ENCODE measurements around the gene TEC.
"Not testable (repeated sequence)": the region's sequence is repeated elsewhere in the genome, so short reads cannot be mapped to it uniquely, and the experiment has no call there.

The TEC gene

GRCh38 chr4:48226199-48226598 lies 43.4 kb downstream of the TEC start:
- H3K27me3 ChIP-seq (ENCODE audit: control insufficient read depth, insufficient read depth, low read length): no peaks in the 10 kb centered on the region
- H3K36me3 ChIP-seq (ENCODE audit: control insufficient read depth, insufficient read depth, low read length): no peaks in the 10 kb centered on the region
- H3K27ac ChIP-seq (ENCODE audit: low read depth, low read length): no peak overlapping the region
- no peaks in the 10 kb centered on the region for H3K4me1 ChIP-seq (ENCODE audit: control insufficient read depth, insufficient read depth, low read length)
- no peak overlapping the region for H3K4me3 ChIP-seq (ENCODE audit: low read length)
- H3K9ac ChIP-seq (ENCODE audit: low read length): no peak overlapping the region

- no peak overlapping the region for H3K4me3 ChIP-seq (ENCODE audit: low read length)
- H3K36me3 ChIP-seq (ENCODE audit: control insufficient read depth, insufficient read depth, low read length): no peaks in the 10 kb centered on the region
- H3K27ac ChIP-seq (ENCODE audit: low read depth, low read length): no peak overlapping the region
Observed at GRCh38 chr4:48225368-48226141, 44.1 kb downstream of the TEC start.

GRCh38 chr4:48224606-48225005 lies 45.0 kb downstream of the TEC start:
- H3K36me3 ChIP-seq (ENCODE audit: control insufficient read depth, insufficient read depth, low read length): no peaks in the 10 kb centered on the region
- H3K9ac ChIP-seq (ENCODE audit: low read length): no peak overlapping the region
- H3K4me1 ChIP-seq (ENCODE audit: control insufficient read depth, insufficient read depth, low read length): no peaks in the 10 kb centered on the region
- H3K4me3 ChIP-seq (ENCODE audit: low read length): no peak overlapping the region
- H3K27me3 ChIP-seq (ENCODE audit: control insufficient read depth, insufficient read depth, low read length): no peaks in the 10 kb centered on the region
- no peak overlapping the region for H3K27ac ChIP-seq (ENCODE audit: low read depth, low read length)

More at GRCh38 chr4:48225368-48226141, 44.1 kb downstream of the TEC start:
- Histone ChIP-seq H3K4me1 (ENCODE audit: control insufficient read depth, insufficient read depth, low read length) (no peaks in the 10 kb centered on the region), H3K9ac (ENCODE audit: low read length) (no peak overlapping the region), H3K27me3 (ENCODE audit: control insufficient read depth, insufficient read depth, low read length) (no peaks in the 10 kb centered on the region)

- H3K36me3 ChIP-seq (ENCODE audit: control insufficient read depth, insufficient read depth, low read length): no peaks in the 10 kb centered on the region
Observed at GRCh38 chr4:48223633-48224295, 45.9 kb downstream of the TEC start.

GRCh38 chr4:48222491-48222890 lies 47.1 kb downstream of the TEC start:
- Histone ChIP-seq H3K27me3 (ENCODE audit: control insufficient read depth, insufficient read depth, low read length) (no peaks in the 10 kb centered on the region), H3K27ac (ENCODE audit: low read depth, low read length) (no peak overlapping the region), H3K36me3 (ENCODE audit: control insufficient read depth, insufficient read depth, low read length) (no peaks in the 10 kb centered on the region), H3K4me3 (ENCODE audit: low read length) (no peak overlapping the region), H3K4me1 (ENCODE audit: control insufficient read depth, insufficient read depth, low read length) (no peaks in the 10 kb centered on the region), H3K9ac (ENCODE audit: low read length) (no peak overlapping the region)

More at GRCh38 chr4:48223633-48224295, 45.9 kb downstream of the TEC start:
- Histone ChIP-seq H3K27me3 (ENCODE audit: control insufficient read depth, insufficient read depth, low read length) (no peaks in the 10 kb centered on the region), H3K4me3 (ENCODE audit: low read length) (no peak overlapping the region), H3K4me1 (ENCODE audit: control insufficient read depth, insufficient read depth, low read length) (no peaks in the 10 kb centered on the region), H3K9ac (ENCODE audit: low read length) (no peak overlapping the region), H3K27ac (ENCODE audit: low read depth, low read length) (no peak overlapping the region)

- not testable (repeated sequence) for H3K27ac ChIP-seq (ENCODE audit: low read depth, low read length); H3K4me3 ChIP-seq (ENCODE audit: low read length); H3K36me3 ChIP-seq (ENCODE audit: control insufficient read depth, insufficient read depth, low read length); H3K9ac ChIP-seq (ENCODE audit: low read length); H3K4me1 ChIP-seq (ENCODE audit: control insufficient read depth, insufficient read depth, low read length); H3K27me3 ChIP-seq (ENCODE audit: control insufficient read depth, insufficient read depth, low read length)
Observed at GRCh38 chr4:48219430-48219829, 50.2 kb downstream of the TEC start.

GRCh38 chr4:48216563-48216962 lies 53.1 kb downstream of the TEC start:
- no peaks in the 10 kb centered on the region for H3K27me3 ChIP-seq (ENCODE audit: control insufficient read depth, insufficient read depth, low read length)
- H3K4me1 ChIP-seq (ENCODE audit: control insufficient read depth, insufficient read depth, low read length): no peaks in the 10 kb centered on the region
- H3K27ac ChIP-seq (ENCODE audit: low read depth, low read length): no peak overlapping the region
- no peaks in the 10 kb centered on the region for H3K36me3 ChIP-seq (ENCODE audit: control insufficient read depth, insufficient read depth, low read length)
- H3K9ac ChIP-seq (ENCODE audit: low read length): no peak overlapping the region
- H3K4me3 ChIP-seq (ENCODE audit: low read length): no peak overlapping the region

- H3K27ac ChIP-seq (ENCODE audit: low read depth, low read length): no peak overlapping the region
- H3K36me3 ChIP-seq (ENCODE audit: control insufficient read depth, insufficient read depth, low read length): no peaks in the 10 kb centered on the region
- no peak overlapping the region for H3K9ac ChIP-seq (ENCODE audit: low read length)
- H3K4me3 ChIP-seq (ENCODE audit: low read length): no peak overlapping the region
- H3K27me3 ChIP-seq (ENCODE audit: control insufficient read depth, insufficient read depth, low read length): no peaks in the 10 kb centered on the region
- H3K4me1 ChIP-seq (ENCODE audit: control insufficient read depth, insufficient read depth, low read length): no peaks in the 10 kb centered on the region
Observed at GRCh38 chr4:48215977-48216376, 53.7 kb downstream of the TEC start.

- H3K27ac ChIP-seq (ENCODE audit: low read depth, low read length): no peak overlapping the region
- H3K27me3 ChIP-seq (ENCODE audit: control insufficient read depth, insufficient read depth, low read length): no peaks in the 10 kb centered on the region
- H3K36me3 ChIP-seq (ENCODE audit: control insufficient read depth, insufficient read depth, low read length): no peaks in the 10 kb centered on the region
- H3K4me1 ChIP-seq (ENCODE audit: control insufficient read depth, insufficient read depth, low read length): no peaks in the 10 kb centered on the region
- H3K9ac ChIP-seq (ENCODE audit: low read length): no peak overlapping the region
- H3K4me3 ChIP-seq (ENCODE audit: low read length): no peak overlapping the region
Observed at GRCh38 chr4:48212165-48212564, 57.5 kb downstream of the TEC start.

GRCh38 chr4:48210966-48211328 lies 58.7 kb downstream of the TEC start:
- Histone ChIP-seq H3K36me3 (ENCODE audit: control insufficient read depth, insufficient read depth, low read length) (no peaks in the 10 kb centered on the region), H3K9ac (ENCODE audit: low read length) (no peak overlapping the region), H3K27me3 (ENCODE audit: control insufficient read depth, insufficient read depth, low read length) (no peaks in the 10 kb centered on the region), H3K27ac (ENCODE audit: low read depth, low read length) (no peak overlapping the region), H3K4me3 (ENCODE audit: low read length) (no peak overlapping the region), H3K4me1 (ENCODE audit: control insufficient read depth, insufficient read depth, low read length) (no peaks in the 10 kb centered on the region)

GRCh38 chr4:48205626-48206025 lies 64.0 kb downstream of the TEC start:
- Histone ChIP-seq H3K4me3 (ENCODE audit: low read length) (no peak overlapping the region), H3K9ac (ENCODE audit: low read length) (no peak overlapping the region), H3K4me1 (ENCODE audit: control insufficient read depth, insufficient read depth, low read length) (no peaks in the 10 kb centered on the region), H3K36me3 (ENCODE audit: control insufficient read depth, insufficient read depth, low read length) (no peaks in the 10 kb centered on the region), H3K27ac (ENCODE audit: low read depth, low read length) (no peak overlapping the region), H3K27me3 (ENCODE audit: control insufficient read depth, insufficient read depth, low read length) (no peaks in the 10 kb centered on the region)

- Histone ChIP-seq H3K27ac (ENCODE audit: low read depth, low read length) (no peak overlapping the region), H3K36me3 (ENCODE audit: control insufficient read depth, insufficient read depth, low read length) (no peaks in the 10 kb centered on the region), H3K4me1 (ENCODE audit: control insufficient read depth, insufficient read depth, low read length) (no peaks in the 10 kb centered on the region), H3K27me3 (ENCODE audit: control insufficient read depth, insufficient read depth, low read length) (no peaks in the 10 kb centered on the region), H3K9ac (ENCODE audit: low read length) (no peak overlapping the region), H3K4me3 (ENCODE audit: low read length) (no peak overlapping the region)
Observed at GRCh38 chr4:48205107-48205506, 64.5 kb downstream of the TEC start.

GRCh38 chr4:48203819-48204218 lies 65.8 kb downstream of the TEC start:
- Histone ChIP-seq H3K36me3 (ENCODE audit: control insufficient read depth, insufficient read depth, low read length) (no peaks in the 10 kb centered on the region), H3K4me3 (ENCODE audit: low read length) (no peak overlapping the region), H3K9ac (ENCODE audit: low read length) (no peak overlapping the region), H3K27ac (ENCODE audit: low read depth, low read length) (no peak overlapping the region), H3K27me3 (ENCODE audit: control insufficient read depth, insufficient read depth, low read length) (no peaks in the 10 kb centered on the region), H3K4me1 (ENCODE audit: control insufficient read depth, insufficient read depth, low read length) (no peaks in the 10 kb centered on the region)
